ENCODE results near the gene THADA.

The THADA gene

DNA sequence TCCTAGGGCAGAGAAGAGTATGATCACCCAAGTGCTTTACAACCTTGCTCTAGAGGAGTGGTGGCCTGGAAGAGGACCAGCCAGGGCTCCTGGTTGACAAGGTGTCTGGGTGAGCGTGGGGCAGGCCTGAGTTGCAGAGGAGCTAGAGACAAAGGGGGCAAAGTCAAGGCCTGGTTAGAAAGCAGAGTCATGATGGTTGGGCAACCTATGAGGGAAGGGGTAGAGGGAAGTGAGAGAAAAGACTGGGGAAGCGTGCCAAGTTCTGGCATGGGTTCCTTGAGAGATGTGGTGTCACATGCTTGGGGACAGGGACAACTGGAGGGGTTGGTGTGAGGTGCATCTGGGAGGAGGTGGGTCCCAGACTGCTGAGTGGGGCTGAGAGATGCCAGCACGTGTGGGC lies 382.9 kb downstream of the THADA start:
- H3K9ac ChIP-seq = no peak overlapping the region
- H3K4me1 ChIP-seq (ENCODE audit: low read depth, poor library complexity, severe bottlenecking) = peaks cover 12% of the 10 kb centered on the region
- TF ChIP-seq CTCF (conservative IDR thresholded peaks at IDR 0.05; ENCODE audit: low read depth, low read length) = no peak
- no peaks in the 10 kb centered on the region for H3K79me2 ChIP-seq (ENCODE audit: insufficient read depth, low read depth)
- no peak overlapping the region for H3K4me2 ChIP-seq
- H3K4me3 ChIP-seq (IDR thresholded peaks at IDR 0.05; ENCODE audit: insufficient read depth, low read depth, low read length) = no peak overlapping the region
- no peak overlapping the region for H2AFZ ChIP-seq (ENCODE audit: low read depth)
- H3K36me3 ChIP-seq (ENCODE audit: insufficient read depth) = no peaks in the 10 kb centered on the region
- H4K20me1 ChIP-seq (ENCODE audit: insufficient read depth) = no peaks in the 10 kb centered on the region
- H3K27me3 ChIP-seq (ENCODE audit: insufficient read depth, low read depth) = no peaks in the 10 kb centered on the region
- no peak overlapping the region for H3K27ac ChIP-seq

- Histone ChIP-seq H3K4me1 (ENCODE audit: low read depth, poor library complexity, severe bottlenecking) (peaks cover 6% of the 10 kb centered on the region), H3K27me3 (ENCODE audit: insufficient read depth, low read depth) (no peaks in the 10 kb centered on the region)
- TF ChIP-seq CTCF (conservative IDR thresholded peaks at IDR 0.05; ENCODE audit: low read depth, low read length) = no peak
Measured at GRCh38 chr2:43212216-43212835, 383.5 kb downstream of the THADA start.

DNA sequence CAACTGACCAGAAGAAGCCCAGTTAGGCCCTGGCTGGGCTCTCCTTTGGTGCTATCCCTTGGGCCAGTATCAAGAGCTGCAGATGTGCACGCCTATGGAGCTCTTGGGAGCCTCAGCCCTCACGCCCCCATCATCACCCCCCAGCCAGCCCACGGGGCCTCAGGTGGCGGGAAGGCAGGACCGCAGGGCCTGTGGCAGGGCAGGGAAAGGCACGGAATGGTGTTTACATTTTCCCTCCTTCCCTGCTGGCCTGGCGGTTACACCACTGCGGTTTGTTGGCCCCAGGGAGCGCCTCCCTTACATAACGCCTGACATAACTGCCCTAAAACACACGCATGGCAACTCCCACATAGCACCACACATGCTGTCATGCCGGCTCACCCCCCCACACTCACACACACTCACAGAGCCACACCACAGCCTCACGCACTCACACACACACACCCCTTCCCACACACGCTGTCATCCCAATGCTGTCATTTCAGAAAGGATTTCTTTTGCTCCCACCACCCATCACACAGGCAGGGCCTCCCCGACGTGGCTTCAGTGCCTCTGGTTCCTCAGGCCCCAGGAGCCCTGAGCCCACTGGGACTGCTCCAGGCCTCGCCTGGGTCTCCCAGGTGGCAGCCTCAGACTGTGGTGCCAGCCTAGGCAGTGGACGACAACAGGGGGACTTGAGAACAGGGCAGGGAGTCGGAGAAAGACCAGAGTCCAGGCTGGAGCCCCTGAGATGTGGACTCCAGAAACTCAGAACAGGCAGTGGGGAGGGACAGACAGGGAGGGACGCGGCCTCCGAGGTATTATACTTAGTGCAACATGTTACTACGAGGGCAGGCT lies 385.2 kb downstream of the THADA start:
- H3K36me3 ChIP-seq (ENCODE audit: insufficient read depth) = no peaks in the 10 kb centered on the region
- H3K9ac ChIP-seq = no peak overlapping the region
- H3K4me1 ChIP-seq (ENCODE audit: low read depth, poor library complexity, severe bottlenecking) = no peaks in the 10 kb centered on the region
- H3K4me3 ChIP-seq (IDR thresholded peaks at IDR 0.05; ENCODE audit: insufficient read depth, low read depth, low read length) = no peak overlapping the region
- no peak overlapping the region for H2AFZ ChIP-seq (ENCODE audit: low read depth)
- H3K79me2 ChIP-seq (ENCODE audit: insufficient read depth, low read depth) = no peaks in the 10 kb centered on the region
- no peaks in the 10 kb centered on the region for H4K20me1 ChIP-seq (ENCODE audit: insufficient read depth)
- no peak overlapping the region for H3K27ac ChIP-seq
- H3K27me3 ChIP-seq (ENCODE audit: insufficient read depth, low read depth) = no peaks in the 10 kb centered on the region
- no peak overlapping the region for H3K4me2 ChIP-seq
- no peak for TF ChIP-seq CTCF (conservative IDR thresholded peaks at IDR 0.05; ENCODE audit: low read depth, low read length)

More at GRCh38 chr2:43212216-43212835, 383.5 kb downstream of the THADA start:
- Histone ChIP-seq H3K36me3 (ENCODE audit: insufficient read depth) (no peaks in the 10 kb centered on the region), H3K79me2 (ENCODE audit: insufficient read depth, low read depth) (no peaks in the 10 kb centered on the region), H2AFZ (ENCODE audit: low read depth) (no peak overlapping the region), H3K4me2 (no peak overlapping the region), H3K4me3 (IDR thresholded peaks at IDR 0.05; ENCODE audit: insufficient read depth, low read depth, low read length) (no peak overlapping the region), H4K20me1 (ENCODE audit: insufficient read depth) (no peaks in the 10 kb centered on the region), H3K27ac (no peak overlapping the region), H3K9ac (no peak overlapping the region)

DNA sequence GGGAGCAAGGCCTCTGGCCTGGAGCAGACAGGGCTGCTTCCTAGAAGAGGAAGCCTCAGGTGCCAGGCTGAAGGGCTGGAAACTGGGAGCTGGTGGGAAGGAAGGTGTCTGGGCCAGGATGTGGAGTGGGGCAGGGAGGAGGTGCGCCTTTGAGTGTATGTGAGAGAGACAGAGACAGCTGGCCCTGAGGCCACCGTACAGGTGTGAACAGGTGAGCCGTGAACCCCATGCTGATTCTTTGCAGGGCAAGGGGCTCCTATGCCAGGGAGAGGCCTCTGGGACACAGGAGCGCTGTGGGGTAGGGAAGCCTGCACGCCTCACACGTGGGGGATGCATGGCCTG lies 385.7 kb downstream of the THADA start:
- H3K27me3 ChIP-seq (ENCODE audit: insufficient read depth, low read depth) = no peaks in the 10 kb centered on the region
- H3K4me2 ChIP-seq = no peak overlapping the region
- no peak overlapping the region for H3K27ac ChIP-seq
- no peak overlapping the region for H2AFZ ChIP-seq (ENCODE audit: low read depth)
- no peak overlapping the region for H3K9ac ChIP-seq
- H3K36me3 ChIP-seq (ENCODE audit: insufficient read depth) = no peaks in the 10 kb centered on the region
- H4K20me1 ChIP-seq (ENCODE audit: insufficient read depth) = no peaks in the 10 kb centered on the region
- no peak for TF ChIP-seq CTCF (conservative IDR thresholded peaks at IDR 0.05; ENCODE audit: low read depth, low read length)
- no peaks in the 10 kb centered on the region for H3K4me1 ChIP-seq (ENCODE audit: low read depth, poor library complexity, severe bottlenecking)
- no peak overlapping the region for H3K4me3 ChIP-seq (IDR thresholded peaks at IDR 0.05; ENCODE audit: insufficient read depth, low read depth, low read length)
- no peaks in the 10 kb centered on the region for H3K79me2 ChIP-seq (ENCODE audit: insufficient read depth, low read depth)

Measured in KMS-11 (cell line).